Hematopoietic multipotent progenitor cell (in vitro differentiated cells): ENCODE data around the gene CRYGN. TPM values are rescaled to one million over a fixed set of nuclear protein-coding genes. Genes with fewer than 3 reads are reported as not detected.

Experiments used
- DNase-seq, 3 donors: peaks; one replicate each; pipeline ENCODE4 v3.0.0-alpha.2; 2011 to 2015; ENCODE audit warnings: low read depth in 2 of 3, low spot score in 2 of 3
- total RNA-seq: library from RNA; depleted of rRNA; stranded (reverse); fragments of >200 nt; gene quantifications from one replicate; pipeline ENCODE4 v1.2.3, GENCODE V29; 2012

The CRYGN gene
- total RNA-seq, 1 donor = not detected

DNA sequence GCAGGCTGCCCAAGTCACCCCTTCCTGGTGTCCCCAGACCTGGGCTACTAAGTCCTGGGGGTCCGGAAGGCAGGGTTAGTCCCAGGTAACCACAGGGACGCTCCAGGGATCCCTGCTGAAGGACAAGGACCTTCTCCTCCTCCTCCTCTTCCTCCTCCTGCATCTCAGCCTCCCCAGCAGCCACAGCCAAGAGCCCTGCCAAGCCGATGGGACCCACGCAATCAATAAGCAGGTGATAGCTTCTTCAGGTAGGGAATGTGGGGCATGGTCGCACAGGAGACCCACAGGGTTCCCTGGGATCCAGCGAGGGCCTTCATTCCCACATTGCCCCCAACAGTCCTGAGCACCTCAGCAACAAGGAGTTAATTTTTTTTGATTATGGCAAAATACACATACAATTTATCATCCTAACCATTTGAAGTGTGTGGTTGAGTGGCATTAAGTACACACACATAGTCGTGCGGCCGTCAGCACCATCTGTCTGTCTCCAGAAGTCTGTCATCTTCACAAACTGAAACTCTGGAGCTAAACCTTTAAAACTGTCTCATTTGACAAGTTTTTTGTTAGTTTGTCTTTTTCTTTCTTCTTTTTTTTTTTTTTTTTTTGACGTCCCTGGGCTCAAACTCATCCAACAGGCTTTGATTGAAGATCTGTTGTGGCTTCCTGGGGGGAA, 12.1 kb downstream of the CRYGN start:
- no peak for DNase-seq

DNA sequence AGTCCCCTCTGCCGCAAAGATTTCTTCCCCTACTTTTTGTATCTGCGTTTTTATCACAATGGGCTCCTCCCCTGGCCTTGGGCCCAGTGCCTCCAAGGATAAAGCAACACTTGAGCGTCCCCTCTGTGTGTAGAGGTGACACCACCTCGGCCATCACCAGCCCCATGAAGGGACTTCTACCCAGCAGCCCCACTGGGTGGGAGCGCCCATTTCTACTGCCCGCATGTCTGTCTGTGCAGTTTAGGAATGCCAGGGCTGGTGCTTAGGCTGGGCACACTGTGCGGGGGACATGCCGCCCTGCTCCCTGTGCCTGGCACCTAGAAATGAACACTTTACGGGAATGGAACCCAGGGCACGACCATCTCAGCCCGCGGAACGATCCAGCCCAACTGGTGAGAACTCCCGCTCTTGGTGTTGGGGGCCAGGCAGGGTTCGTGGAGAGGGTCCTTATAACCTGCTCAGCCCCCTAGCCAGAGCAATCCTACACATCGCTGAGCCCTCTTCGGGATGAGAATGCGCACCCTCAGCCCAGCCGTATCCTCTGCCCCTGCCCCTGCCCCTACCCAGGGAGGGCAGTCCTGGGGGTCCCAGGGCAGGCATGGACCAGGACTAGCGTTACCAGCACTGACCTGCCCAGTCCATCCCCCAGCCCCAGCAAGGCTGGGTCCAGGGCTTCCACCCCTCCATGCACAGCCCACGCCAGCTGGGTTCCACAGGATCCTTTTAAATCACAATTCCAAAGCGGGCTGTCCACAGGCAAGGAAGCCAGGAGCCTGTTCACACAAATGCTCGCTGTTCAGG, 12.8 kb downstream of the CRYGN start:
- no peak for DNase-seq

DNA sequence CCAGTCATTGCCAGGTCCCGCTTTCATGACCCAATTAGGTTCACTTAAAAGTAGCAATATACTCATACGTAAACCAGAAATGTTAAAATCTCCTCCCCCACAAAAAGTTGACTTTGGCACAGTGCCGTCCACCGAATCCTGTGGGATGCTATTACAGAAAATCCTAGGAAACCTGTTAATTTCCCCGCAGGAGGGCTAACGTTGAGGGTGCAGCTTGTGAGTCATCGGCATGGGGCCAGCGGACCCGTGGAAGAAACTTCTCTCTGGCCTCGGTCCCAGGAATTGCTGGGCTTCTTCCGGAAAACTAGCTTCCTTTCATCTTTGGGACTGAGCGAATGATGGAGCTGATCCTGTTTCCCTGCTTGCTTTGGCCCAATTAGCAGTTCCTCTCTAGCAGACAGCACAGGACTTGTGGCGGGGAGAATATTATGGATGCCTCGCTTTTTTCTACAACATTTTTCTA, 13.5 kb downstream of the CRYGN start:
- no peak for DNase-seq

DNA sequence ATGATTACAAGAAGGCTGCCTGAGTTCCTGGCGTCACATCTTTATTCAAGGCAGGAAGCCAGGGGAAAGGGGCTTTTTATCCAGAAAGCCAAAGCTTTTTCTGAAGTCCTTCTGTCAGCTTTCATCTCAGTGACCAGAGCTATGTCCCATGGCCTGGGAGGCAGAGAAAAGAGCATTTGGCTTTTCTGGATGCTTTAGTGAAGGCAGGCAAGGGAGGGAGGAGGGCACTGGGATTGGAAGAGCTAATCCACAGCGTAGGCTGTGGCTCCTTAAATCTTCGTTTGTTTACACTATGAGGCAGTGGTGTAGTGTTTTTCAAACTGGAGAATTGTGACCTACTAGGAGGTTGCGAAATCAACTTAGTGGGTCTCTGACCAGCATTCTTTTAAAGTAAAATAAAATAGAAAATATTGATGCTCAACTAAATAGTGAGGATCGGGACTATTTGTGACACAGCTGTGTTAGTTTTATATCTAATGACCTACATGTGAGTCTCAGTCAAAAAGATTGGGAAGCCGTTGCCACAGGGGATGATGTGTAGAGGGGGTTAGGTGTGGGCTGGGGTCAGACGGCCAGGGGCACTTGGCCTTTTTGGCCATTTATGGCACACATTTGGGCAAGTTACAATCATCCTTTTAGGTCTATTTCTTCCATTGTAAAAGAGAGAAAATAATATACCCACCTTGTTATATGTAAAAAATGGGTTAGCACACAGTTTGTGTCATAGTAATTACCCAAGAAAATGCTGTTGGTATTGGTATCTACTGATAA, 14.1 kb downstream of the CRYGN start:
- DNase-seq = no peak

DNA sequence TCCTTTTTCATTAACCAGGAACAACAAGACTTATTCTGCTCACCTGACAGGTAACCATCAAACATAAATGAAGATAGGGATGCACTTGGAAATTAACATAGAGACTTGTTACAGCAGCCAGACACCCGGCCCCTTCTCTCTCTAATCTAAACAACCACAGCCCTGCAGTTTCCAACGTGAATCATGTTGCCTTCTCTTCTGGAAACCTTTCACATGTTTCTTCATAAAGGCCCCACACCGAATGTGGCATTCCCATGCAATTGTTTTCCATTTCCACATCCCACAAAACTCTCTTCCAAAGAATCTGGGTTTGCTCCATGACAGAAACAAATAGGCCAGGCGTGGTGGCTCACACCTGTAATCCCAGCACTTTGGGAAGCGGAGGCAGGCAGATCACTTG, 15.1 kb downstream of the CRYGN start:
- DNase-seq = no peak

DNA sequence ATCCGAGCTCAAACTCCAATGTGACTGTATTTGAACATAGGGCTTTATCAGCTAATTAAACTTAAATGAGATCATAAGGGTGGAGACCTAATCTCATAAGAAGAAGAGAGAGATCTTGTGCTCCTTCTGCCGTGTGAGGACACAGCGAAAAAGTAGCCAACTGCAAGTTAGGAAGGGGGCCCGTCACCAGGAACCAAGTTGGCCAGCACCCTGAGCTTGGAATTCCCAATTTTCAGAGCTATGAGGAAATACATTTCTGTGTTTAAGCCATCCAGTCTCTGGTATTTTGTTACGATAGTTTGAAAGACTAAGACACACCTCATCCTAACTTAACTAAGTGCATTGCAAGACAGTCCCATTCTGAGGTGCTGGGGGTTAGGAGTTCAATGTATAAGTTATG, 16.0 kb downstream of the CRYGN start:
- no peak for DNase-seq

DNA sequence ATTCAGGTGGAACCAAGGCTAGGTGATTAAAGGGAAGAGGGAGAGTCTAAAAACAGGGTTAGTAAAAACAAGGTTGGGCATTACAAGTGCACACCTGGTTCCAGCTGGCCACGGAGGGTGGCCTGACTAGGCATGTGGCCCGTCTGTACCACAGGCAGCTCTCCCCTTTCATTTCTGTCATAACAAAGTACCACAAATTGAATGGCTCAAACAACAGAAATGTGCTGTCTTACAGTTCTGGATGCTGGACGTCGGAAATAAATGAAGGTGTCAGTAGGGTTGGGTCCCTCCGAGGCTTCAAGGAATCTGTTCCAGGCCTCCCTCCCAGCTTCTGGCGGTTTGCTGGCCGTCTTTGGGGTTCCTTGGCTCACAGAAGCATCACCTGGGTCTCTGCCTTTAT, 16.7 kb downstream of the CRYGN start:
- no peak for DNase-seq

DNA sequence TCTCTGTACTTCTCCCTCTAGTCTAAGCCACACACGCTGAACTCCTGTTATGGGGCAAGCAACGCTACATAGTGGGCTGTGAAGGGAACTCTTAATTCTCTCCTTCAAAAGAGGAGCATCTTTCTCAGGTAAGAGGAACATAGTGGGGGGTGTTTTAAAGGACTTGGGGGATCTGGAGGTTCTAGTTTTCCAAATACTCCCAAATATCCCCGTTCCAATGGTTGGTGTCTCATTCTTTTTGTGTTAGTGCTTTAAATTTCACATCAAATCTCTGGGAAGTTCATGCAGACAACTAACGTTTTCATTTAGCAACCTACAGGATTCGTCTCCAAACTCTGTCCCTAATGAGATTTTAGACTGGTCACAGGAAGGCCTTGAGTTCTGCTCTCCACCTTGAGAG, 17.7 kb downstream of the CRYGN start:
- no peak for DNase-seq

DNA sequence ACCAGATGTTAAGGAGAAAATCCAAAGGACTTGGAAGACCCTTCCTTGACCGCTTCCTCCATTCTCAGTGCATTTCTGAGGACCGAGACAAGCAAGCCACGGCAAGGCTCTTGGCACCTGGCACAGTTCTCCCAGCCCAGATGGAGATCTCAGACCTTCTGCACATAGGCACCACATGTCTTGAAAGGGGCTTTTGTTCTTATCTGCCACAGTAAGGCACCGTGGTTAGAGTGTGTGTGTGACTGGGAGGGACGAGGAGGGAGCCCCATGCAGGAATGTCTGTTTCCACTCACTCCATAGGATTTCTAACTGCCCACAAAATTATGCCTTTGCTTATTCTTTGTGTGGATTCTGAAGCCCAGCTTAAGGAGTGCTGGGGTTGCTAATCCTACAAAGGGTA, 19.8 kb downstream of the CRYGN start:
- no peak for DNase-seq

DNA sequence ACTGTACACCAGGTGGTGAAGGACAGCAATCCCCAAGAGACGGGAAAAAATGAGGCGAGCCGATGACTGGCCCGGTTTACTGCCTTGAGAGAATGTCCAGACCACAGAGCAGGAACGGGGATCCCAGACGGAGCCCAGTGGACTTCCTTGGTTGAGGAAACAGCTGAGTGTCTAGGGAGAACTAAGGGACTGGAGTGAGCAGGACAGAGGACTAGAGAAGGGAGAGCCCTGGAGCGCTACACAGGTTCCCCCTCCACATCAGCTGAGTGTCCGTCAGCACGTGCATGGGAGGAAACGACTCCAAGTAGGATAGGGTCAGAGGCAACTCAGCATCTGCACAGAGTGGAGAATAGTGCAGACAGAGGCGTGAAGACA, 23.0 kb downstream of the CRYGN start:
- no peak for DNase-seq

DNA sequence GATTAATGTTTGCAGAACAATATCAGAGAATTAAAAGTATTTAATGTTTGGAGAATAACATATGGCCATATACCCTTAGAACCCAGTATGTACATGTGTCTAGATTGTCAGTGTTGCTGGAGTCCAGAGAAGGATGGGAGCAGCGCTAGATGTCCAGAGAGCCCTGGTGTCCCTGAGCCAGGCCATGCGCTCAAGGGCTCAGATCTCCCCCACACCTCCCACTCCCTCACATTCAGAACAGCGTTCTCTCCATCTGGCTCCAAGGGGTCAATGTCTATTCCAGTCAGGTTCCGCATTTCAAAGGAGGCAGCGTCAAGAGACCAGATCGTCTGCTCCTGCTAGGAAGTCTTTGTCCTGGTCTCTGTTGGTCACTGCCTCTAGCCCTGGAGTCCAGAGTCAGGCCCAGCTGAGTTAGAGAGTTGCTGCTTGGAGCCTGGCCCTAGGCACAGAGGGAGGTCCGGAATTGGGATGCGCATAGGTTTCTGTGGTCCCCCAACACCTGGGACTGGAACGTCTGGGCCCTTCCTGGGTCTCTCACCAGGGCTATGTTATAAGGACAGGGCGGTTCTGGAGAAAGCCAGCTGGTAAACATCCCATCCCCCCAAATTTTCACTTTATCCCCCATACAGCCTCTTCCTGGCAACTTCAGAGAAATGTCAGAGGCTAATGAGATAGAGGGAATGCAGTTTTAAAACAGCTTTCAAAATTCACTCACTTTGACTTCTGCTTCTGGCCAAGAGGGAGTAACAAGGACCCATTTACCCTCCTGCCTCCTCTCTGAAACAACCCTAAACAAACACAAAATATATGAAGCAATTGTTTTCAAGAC, 23.6 kb downstream of the CRYGN start:
- DNase-seq = no peak

DNA sequence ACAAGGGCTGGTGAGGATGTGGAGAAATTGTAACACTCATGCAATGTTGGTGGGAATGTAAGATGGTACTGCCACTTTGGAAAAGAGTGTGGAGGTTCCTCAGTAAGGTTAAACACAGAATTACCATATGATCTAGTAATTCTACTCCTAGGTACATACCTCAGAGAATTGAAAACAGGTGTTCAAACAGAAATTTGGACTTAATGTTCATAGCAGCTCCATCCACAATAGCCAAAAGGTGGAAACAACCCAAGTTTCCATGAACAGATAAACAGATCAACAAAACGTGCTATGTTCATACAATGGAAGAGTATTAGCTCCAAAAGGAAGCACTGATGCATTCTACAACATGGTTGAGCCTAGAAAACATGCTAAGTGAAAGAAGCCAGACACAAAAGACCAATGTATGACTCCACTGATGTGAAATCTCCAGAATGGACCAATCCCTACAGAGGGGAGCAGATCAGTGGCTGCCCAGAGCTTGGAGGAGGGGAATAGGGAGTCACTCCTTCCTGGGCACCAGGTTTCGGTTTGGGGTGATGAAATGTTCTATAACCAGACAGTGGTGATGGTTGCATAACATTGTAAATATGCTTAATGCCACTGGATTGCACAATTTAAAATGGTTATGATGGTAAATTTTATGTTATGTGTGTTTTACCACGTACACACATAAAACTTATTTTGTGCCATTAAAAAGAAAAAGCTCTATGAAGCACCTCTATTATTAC, 24.4 kb downstream of the CRYGN start:
- no peak for DNase-seq

DNA sequence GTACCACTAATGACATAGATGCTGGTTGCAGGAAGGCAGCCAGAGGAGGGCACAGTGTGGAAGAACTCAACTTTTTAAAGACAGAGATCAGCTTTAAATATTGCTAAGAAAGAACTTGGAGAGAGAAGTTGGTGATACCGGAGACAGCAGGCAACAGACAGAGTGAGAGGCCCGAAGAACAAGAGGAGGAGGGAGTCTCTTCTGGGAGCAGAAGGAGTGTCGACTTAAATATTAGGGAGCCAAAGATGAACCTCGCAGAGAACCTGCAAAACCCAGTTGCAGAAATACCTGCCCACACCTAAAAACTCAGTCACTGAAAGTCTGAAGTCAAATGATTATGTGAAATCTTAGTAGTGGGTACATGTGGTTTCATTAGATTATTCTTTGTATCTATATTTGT, 26.7 kb downstream of the CRYGN start:
- no peak for DNase-seq

DNA sequence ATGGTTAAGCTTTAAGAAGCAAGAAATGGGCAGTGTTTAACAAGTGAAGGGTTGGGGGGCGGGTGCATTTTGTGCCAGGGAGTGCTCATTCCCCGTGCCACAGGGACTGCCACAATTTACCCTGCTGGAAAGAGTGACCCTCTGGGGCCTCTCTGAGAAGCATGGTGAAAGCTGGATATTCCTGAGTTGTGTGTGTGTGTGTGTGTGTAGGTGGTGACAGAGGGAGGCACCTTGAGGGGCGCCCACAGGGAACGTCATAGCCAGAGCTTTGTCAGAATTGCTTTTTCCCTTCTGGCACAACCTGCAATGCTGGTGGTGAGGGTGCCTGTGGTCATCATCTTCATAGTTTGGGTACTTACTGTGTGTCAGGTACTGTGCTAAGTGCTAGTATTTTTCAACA, 27.6 kb downstream of the CRYGN start:
- no peak for DNase-seq

DNA sequence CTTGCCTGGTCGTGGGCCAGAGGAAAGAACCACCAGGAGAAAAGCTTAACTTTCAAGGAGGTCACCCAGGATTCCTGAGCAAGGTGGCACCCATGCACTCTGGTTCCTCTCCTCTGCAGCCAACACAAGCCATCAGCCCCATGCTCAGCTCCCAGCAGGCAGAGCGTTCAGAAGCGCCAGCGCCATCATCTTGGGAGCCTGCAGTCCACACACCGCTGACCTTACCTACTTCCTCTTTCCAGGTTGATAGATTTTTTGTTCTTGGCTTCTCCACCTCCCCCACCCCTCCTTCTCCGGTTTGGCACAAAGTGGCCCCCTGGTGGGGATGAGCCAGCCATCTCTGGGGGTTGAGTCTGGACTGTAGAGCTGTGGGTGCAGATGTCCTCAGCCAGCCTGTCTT, 28.4 kb downstream of the CRYGN start:
- peak in 2 of 3 donors; percentile 71 to 80 for DNase-seq

DNA sequence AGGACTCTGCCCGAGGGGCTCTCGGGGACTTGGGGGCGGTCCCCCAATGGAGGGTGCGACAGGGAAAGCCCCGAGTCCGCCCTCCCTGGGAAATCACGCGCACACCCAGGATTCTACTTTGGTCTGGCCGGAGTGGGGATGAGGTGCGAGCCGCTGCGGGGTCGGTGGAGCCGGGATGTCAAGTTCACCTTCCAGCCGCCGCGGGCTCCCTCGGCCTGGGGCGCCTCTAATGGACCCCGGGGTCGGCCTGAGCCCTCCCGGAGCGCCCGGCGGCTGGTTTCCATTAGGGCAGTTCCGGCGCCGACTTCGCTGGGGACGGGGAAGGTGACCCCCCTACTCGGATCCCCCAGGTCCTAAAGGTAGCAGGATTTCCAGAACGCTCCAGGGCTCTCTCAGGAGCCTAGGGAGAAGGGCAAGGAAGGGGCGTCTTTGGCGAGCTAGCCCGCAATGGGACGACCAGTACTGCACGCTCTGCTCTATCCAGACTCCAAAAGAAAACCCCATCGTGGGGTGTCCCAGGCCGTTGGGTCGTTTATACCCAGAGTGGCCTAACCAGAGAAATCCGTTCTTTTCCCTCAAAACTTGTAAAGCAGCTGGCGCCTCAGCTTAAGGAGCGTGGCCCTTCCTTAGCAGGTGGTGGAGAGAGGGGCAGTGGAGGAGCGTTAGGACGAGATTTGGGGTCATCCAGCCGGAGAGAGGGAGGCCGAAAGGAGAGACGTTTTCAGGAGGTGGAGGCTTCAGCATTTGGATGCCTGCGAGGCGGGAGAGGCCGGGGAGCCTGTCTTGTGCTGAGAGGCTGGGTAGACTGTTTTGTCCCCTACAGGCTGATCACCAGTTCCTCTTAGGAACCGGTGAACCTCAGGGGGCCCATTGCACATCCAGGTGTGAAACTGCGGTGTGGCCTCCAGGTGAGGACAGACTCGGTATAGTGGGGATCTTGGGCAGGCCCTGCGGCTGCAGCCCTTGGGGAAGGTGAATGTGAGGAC, 29.2 kb downstream of the CRYGN start:
- no peak for DNase-seq

DNA sequence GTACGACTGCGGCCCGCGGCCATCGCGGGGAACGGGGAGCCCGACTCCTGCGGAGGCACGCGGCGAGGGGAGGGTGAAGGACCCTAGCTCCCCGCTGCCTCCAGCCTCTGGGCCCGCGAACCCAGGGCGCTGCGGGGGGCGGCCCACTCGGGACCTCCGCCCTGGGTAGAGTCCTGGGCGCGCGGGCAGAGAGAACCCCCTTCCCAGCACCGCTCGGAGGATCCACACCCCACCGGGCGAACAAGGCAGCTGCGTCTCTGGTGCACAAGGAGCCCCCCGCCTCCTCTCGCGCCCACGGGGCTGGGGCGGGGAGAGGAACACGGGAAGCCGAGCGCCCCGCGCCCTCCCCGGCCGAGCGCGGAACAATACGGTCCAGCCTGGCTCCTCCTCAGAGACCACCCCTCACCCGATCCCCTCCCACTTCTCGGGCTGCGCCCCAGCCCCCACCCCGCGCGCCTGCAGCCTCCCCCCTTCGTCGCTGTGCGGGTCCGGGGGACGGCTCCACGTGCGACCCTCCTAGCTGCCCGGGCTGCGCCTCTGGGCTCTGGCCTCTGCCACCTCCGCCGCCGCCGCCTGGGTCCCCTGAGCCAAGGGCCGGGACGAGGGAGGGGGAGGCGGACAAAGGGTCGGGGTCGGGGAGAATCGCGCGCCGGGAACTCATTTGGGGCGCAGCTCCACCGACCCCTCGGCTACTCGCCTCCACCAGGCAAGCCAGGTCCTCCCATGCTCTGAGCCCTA, 30.1 kb downstream of the CRYGN start, which contains the start of gene WDR86:
Gene WDR86 (minus strand): TSS at position 372 of the 738 bp plus-strand sequence. CDS start 449 bp downstream, outside the sequence.
- DNase-seq = no peak
